SK-N-SH treated with all-trans-retinoic acid at 6 μM for 48 hours (cell line): Measurements from ENCODE around the gene FOSB.

ENCODE experiments used
- BACH2 ChIP-seq: fragments of 250-450 bp; sonication (Bioruptor Pico); IDR thresholded peaks from 2 replicates; pipeline ENCODE4 v1.9.0; 2021; ENCODE audit warnings: mild to moderate bottlenecking, borderline replicate concordance
- CREB5 ChIP-seq: fragments of 250-450 bp; sonication (Bioruptor Pico); IDR thresholded peaks from 2 replicates; pipeline ENCODE4 v1.5.1; 2020; ENCODE audit warnings: low read depth, mild to moderate bottlenecking, moderate library complexity
- ESRRG ChIP-seq: fragments of 250-450 bp; sonication (Bioruptor Pico); IDR thresholded peaks from 2 replicates; pipeline ENCODE4 v1.6.1; 2021; ENCODE audit warnings: mild to moderate bottlenecking
- GLIS3 ChIP-seq: fragments of 250-450 bp; sonication (Bioruptor Pico); IDR thresholded peaks from 2 replicates; pipeline ENCODE4 v1.5.0; 2020; ENCODE audit warnings: mild to moderate bottlenecking, moderate library complexity
- PATZ1 ChIP-seq: fragments of 250-450 bp; sonication (Bioruptor Pico); IDR thresholded peaks from 2 replicates; pipeline ENCODE4 v1.8.0; 2020; ENCODE audit warnings: mild to moderate bottlenecking, moderate library complexity, borderline replicate concordance
- POU6F1 ChIP-seq: fragments of 250-450 bp; sonication (Bioruptor Pico); IDR thresholded peaks from 2 replicates; pipeline ENCODE4 v1.8.0; 2021; ENCODE audit warnings: low read depth, mild to moderate bottlenecking, moderate library complexity, borderline replicate concordance
- SNAI2 ChIP-seq: fragments of 250-450 bp; sonication (Bioruptor Pico); IDR thresholded peaks from 2 replicates; pipeline ENCODE4 v1.5.0; 2020; ENCODE audit warnings: mild to moderate bottlenecking, moderate library complexity
- TCF4 ChIP-seq: fragments of 250-450 bp; sonication (Bioruptor Pico); IDR thresholded peaks from 2 replicates; pipeline ENCODE4 v1.8.0; 2021; ENCODE audit warnings: mild to moderate bottlenecking, moderate library complexity, borderline replicate concordance
- TOX ChIP-seq: fragments of 250-450 bp; sonication (Bioruptor Pico); IDR thresholded peaks from 2 replicates; pipeline ENCODE4 v1.8.0; 2021; ENCODE audit warnings: mild to moderate bottlenecking, moderate library complexity, borderline replicate concordance
- ZFP3 ChIP-seq: fragments of 250-450 bp; sonication (Bioruptor Pico); IDR thresholded peaks from 2 replicates; pipeline ENCODE4 v1.5.0; 2020; ENCODE audit warnings: mild to moderate bottlenecking, moderate library complexity
- ZNF565 ChIP-seq: fragments of 450-650 bp; formaldehyde crosslinking; conservative IDR thresholded peaks from 2 replicates; pipeline ENCODE4 v1.5.0; 2020; ENCODE audit warnings: low read depth, mild to moderate bottlenecking, moderate library complexity

GRCh38 chr19:45509692-45510015, 41.9 kb downstream of the FOSB start:
- no peak for TF ChIP-seq PATZ1
- TF ChIP-seq ZNF565 (CRISPR knock-in tag), result no peak
- no peak for TF ChIP-seq CREB5 (CRISPR knock-in tag)
- TF ChIP-seq TOX, result no peak
- TF ChIP-seq SNAI2, result no peak
- TF ChIP-seq TCF4, result no peak
- TF ChIP-seq POU6F1 (CRISPR knock-in tag), result no peak
- TF ChIP-seq ESRRG (CRISPR knock-in tag), result no peak
- TF ChIP-seq ZFP3 (CRISPR knock-in tag), result no peak
- TF ChIP-seq BACH2 (CRISPR knock-in tag), result no peak
- TF ChIP-seq GLIS3 (CRISPR knock-in tag), result no peak
